Middle frontal gyrus (tissue), 1 donor: ENCODE measurements around the gene SBK1.
"Not testable (repeated sequence)": the region's sequence is repeated elsewhere in the genome, so short reads cannot be mapped to it uniquely, and the experiment has no call there.

Experiments used
- DNase-seq: peaks from one replicate; pipeline ENCODE4 v3.0.0-alpha.2; 2015; ENCODE audit warnings: low spot score; ENCODE audit errors: extremely low spot score

The SBK1 gene

DNA sequence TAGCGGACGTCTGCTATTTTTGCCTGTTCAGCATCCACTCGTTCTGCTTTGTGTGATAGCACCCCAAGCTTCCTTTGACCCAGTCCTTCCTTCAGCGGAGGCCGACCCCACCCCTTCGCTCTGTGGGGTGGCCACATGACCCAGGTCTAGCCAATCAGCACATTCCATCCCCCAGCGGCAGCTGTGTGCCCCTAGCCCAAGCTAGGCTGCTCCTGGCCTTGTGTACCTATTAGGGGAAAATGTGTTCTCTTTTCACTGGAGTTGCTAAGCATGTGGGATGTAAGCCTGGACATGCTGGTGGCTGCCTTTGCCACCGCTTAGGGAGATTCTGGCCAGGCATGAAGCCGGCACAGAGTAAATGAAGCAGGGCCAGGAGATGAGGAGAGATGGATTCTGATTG, 37.9 kb downstream of the SBK1 start:
- DNase-seq = not testable (repeated sequence)

GRCh38 chr16:28330981-28331380, 38.7 kb downstream of the SBK1 start:
- not testable (repeated sequence) for DNase-seq

DNA sequence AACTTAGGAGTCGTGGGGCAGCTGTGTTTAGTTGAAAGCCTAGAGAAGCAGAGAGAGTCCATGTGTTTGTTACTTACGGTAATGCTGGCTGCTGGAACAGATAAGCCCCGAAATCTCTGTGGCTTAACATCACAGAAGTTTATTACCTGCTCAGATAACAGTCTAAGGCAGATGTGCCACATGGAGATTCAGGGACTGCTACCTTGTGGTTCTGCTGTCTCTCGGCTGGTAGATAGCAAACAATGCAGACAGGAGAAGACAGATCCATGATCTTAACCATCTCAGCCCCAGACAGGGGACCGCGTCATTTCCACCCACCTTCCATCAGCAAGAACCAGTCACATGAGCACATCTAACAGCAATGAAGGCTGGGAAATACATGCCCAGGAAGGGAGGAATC, 40.3 kb downstream of the SBK1 start:
- DNase-seq = not testable (repeated sequence)

GRCh38 chr16:28335678-28336077, 43.4 kb downstream of the SBK1 start:
- DNase-seq = not testable (repeated sequence)

GRCh38 chr16:28336940-28337710, 44.8 kb downstream of the SBK1 start:
- DNase-seq = not testable (repeated sequence)

DNA sequence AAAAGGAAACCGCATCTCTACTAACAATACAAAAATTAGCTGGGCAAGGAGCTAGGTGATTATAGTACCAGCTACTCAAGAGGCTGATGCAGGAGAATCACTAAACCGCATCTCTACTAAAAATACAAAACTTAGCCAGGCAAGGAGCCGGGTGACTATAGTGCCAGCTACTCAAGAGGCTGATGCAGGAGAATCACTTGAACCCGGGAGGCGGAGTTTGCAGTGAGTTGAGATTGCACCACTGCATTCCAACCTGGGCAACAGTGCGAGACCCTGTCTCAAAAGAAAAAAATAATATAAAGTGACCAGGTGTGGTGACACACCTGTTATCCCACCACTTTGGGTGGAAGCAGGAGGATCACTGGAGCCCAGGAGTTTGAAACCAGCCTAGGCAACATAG, 45.9 kb downstream of the SBK1 start:
- DNase-seq = not testable (repeated sequence)

DNA sequence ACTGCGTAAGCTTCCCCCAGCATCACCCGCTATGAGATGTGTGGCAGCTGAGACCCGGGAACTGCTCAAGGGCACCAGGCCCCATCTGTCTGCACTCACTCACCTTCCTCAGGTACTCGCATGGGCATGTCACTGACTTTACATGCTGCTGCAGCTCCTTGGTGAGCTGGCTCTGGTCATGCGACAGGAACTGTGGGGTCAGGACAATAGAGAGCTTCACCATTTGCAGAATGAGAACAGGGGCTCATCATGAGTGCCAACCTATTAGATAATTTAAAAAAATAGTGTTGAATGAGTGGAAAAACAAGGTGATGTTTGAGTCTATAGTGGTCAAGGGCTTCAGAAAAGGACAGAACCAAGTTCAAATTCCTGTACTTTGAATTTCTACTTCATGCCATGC, 70.3 kb downstream of the SBK1 start:
- not testable (repeated sequence) for DNase-seq

GRCh38 chr16:28363408-28363807, 71.1 kb downstream of the SBK1 start, which contains the start of gene NPIPB6:
Gene NPIPB6 (minus strand): TSS chr16:28363508. CDS start chr16:28362822, 686 bp downstream.
- DNase-seq = not testable (repeated sequence)

- DNase-seq = not testable (repeated sequence)
These were observed 72.2 kb downstream of the SBK1 start for GRCh38 chr16:28364268-28365173.

DNA sequence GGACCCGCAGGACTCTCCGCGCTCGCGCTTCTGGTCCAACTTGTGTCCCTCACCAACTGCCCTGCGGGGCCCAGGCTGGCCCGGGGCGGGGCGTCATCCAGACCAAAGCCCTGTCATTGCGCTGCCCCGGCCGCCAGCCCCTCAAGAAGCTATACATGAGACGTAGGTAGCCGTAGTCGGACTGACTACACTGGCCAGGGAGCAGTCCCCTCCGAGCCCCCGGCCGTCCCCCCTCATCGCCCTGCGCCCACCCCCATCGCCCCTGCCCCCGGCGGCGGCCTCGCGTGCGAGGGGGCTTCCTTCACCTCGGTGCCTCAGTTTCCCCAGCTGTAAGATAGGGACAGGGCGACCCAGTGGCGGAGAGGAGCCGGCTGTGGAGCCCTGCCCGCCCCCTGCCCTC, 75.6 kb downstream of the SBK1 start:
- not testable (repeated sequence) for DNase-seq
